Measurements from ENCODE around the gene VSTM2L. TPM values are rescaled to one million over a fixed set of nuclear protein-coding genes. Genes with fewer than 3 reads are reported as not detected.

Gene VSTM2L
- total and polyA plus RNA-seq, 9 of the 15 experiments (the other 6 are each of a cell fraction or from before 2014, with no cell fraction given) = not detected

DNA sequence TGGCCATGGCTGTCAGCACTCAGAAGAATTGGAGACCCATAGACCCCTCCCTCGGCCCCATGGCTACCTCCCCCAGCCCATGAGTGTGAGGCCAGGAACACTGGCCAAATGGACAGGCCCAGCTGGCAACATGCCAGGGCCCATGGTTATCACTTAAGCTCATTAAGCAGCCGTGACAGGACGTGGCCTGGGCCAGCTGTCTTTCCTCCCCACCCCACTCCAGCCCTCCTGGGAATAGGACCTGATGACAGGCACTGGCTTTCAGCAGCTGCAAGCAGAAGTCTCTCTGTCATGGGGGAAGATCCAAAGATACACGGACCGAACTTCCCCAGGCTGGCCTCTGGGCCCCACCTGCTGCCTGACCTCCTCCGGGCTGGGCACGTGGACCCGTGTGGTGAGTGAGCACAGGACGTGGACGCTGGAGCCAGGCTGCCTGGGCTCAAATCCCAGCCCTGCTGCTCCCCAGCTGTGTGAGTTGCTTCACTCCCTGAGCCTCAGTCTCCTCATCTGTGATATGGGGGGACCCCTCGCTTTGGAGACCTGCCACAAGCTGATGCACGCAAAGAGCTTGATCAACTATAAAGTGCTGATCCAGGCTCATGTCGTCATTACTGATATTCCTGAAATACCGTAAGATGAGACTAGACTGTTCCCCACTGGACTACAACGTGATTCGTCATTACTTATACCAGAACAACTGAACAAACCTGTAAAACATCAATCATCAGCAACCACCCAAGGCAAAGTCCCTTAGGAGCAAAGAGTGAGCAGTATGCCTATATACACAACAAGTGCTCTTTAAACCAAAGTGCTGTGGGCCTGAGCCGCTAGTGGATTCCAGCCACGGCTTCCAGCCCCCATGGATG, 22.0 kb upstream of the VSTM2L start (continued):
- TF ChIP-seq, protein P1, sequence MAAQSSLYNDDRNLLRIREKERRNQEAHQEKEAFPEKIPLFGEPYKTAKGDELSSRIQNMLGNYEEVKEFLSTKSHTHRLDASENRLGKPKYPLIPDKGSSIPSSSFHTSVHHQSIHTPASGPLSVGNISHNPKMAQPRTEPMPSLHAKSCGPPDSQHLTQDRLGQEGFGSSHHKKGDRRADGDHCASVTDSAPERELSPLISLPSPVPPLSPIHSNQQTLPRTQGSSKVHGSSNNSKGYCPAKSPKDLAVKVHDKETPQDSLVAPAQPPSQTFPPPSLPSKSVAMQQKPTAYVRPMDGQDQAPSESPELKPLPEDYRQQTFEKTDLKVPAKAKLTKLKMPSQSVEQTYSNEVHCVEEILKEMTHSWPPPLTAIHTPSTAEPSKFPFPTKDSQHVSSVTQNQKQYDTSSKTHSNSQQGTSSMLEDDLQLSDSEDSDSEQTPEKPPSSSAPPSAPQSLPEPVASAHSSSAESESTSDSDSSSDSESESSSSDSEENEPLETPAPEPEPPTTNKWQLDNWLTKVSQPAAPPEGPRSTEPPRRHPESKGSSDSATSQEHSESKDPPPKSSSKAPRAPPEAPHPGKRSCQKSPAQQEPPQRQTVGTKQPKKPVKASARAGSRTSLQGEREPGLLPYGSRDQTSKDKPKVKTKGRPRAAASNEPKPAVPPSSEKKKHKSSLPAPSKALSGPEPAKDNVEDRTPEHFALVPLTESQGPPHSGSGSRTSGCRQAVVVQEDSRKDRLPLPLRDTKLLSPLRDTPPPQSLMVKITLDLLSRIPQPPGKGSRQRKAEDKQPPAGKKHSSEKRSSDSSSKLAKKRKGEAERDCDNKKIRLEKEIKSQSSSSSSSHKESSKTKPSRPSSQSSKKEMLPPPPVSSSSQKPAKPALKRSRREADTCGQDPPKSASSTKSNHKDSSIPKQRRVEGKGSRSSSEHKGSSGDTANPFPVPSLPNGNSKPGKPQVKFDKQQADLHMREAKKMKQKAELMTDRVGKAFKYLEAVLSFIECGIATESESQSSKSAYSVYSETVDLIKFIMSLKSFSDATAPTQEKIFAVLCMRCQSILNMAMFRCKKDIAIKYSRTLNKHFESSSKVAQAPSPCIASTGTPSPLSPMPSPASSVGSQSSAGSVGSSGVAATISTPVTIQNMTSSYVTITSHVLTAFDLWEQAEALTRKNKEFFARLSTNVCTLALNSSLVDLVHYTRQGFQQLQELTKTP (IDR thresholded peaks at IDR 0.05; ENCODE audit: low read depth in 1 of 2, partially characterized antibody in 2 of 2) = no peak
- no peak for TF ChIP-seq EHMT2 (IDR thresholded peaks at IDR 0.05)
- TF ChIP-seq SRSF7 (optimal IDR thresholded peaks at IDR 0.05; ENCODE audit: low read depth, low read length) = no peak
- TF ChIP-seq ATF7 (IDR thresholded peaks at IDR 0.05) = no peak
- TF ChIP-seq POLR3A (IDR thresholded peaks at IDR 0.05; ENCODE audit: borderline replicate concordance, extremely low read depth, insufficient read depth, insufficient read length) = no peak
- no peak for TF ChIP-seq KLF6 (CRISPR knock-in tag; IDR thresholded peaks at IDR 0.05; ENCODE audit: borderline replicate concordance)
- no peak for TF ChIP-seq CHD1 (IDR thresholded peaks at IDR 0.05; ENCODE audit: low read length)
- TF ChIP-seq SP1 (CRISPR knock-in tag; IDR thresholded peaks at IDR 0.05) = no peak
- TF ChIP-seq STAT5B (CRISPR knock-in tag; IDR thresholded peaks at IDR 0.05) = no peak
- no peak for TF ChIP-seq PHB (CRISPR knock-in tag; IDR thresholded peaks at IDR 0.05)
- no peak for TF ChIP-seq WHSC1 (IDR thresholded peaks at IDR 0.05; ENCODE audit: low read length)
- no peak for TF ChIP-seq PML (IDR thresholded peaks at IDR 0.05; ENCODE audit: low read length)
- TF ChIP-seq, protein P2, sequence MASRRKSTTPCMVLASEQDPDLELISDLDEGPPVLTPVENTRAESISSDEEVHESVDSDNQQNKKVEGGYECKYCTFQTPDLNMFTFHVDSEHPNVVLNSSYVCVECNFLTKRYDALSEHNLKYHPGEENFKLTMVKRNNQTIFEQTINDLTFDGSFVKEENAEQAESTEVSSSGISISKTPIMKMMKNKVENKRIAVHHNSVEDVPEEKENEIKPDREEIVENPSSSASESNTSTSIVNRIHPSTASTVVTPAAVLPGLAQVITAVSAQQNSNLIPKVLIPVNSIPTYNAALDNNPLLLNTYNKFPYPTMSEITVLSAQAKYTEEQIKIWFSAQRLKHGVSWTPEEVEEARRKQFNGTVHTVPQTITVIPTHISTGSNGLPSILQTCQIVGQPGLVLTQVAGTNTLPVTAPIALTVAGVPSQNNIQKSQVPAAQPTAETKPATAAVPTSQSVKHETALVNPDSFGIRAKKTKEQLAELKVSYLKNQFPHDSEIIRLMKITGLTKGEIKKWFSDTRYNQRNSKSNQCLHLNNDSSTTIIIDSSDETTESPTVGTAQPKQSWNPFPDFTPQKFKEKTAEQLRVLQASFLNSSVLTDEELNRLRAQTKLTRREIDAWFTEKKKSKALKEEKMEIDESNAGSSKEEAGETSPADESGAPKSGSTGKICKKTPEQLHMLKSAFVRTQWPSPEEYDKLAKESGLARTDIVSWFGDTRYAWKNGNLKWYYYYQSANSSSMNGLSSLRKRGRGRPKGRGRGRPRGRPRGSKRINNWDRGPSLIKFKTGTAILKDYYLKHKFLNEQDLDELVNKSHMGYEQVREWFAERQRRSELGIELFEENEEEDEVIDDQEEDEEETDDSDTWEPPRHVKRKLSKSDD (conservative IDR thresholded peaks at IDR 0.05; ENCODE audit: low read length) = no peak
- no peak for TF ChIP-seq ERF (CRISPR knock-in tag; IDR thresholded peaks at IDR 0.05)
- no peak for TF ChIP-seq ZFP36 (IDR thresholded peaks at IDR 0.05; ENCODE audit: low read depth, low read length, partially characterized antibody)
- TF ChIP-seq SRF (CRISPR knock-in tag; IDR thresholded peaks at IDR 0.05) = no peak
- TF ChIP-seq MBD2 (IDR thresholded peaks at IDR 0.05; ENCODE audit: borderline replicate concordance, low read depth) = no peak
- TF ChIP-seq NCOA4 (IDR thresholded peaks at IDR 0.05; ENCODE audit: partially characterized antibody) = no peak

All from K562 (cell line).